GM18861 (cell line): ENCODE measurements around the gene ADGRG6.

ENCODE experiments used
- ATAC-seq: cut with Tn5 transposase; IDR thresholded peaks from one replicate; pipeline ENCODE4 v1.9.1; 2021; ENCODE audit not compliant: unreplicated experiment

The ADGRG6 gene

DNA sequence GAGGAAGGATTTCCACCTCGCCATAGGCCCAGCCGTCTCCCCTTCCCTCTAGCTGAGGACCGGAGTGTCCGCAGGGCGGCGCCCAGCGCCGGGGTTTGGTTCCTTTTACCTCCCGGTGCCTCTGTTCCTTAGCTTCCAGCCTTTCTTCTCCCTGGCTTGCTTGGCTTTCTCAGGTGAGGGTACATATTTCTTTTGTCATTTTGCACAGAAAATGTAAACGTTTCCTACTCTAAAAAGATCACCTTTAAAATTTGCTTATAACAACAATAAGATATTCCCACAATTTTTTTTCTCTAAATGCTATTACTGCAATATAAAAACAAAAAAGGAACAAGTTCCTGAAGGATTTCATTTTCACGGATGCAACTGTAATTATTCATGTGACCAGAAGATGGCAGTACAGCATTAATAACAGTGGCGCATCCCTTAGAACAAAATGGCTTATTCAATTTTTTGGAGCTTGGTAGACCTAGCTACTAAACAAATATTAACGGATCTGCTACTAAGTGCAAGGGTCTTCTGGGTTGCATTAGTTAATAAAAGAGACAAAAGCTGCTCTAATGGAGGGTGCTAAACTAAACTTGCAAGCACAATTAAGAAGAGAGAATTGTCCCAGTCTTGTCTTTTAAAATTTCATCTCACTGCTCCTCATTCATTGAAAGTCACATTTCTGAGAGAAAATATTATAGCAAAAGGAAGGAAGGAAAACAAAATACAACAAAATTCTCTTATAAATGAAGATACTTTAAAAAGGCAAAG lies 172.9 kb downstream of the ADGRG6 start:
- no peak for ATAC-seq

DNA sequence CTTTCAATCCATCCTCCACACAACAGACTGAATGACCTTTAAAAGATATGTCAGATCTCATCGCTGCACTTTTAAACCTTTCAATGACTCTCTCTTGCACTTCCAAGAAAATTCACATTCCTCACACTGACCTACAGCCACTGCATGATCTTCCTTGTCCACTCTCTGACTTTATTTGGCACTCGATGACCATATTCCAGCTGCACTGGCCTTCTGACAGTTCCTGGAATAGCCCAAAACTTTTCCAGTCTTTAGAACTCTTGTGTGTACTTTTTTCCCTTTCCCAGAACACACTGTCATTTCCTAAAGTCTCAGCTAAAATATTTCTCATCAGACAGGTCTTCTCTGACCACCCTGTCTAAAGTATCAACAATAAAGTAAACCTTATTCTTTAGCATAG lies 174.6 kb downstream of the ADGRG6 start:
- ATAC-seq, result no peak

DNA sequence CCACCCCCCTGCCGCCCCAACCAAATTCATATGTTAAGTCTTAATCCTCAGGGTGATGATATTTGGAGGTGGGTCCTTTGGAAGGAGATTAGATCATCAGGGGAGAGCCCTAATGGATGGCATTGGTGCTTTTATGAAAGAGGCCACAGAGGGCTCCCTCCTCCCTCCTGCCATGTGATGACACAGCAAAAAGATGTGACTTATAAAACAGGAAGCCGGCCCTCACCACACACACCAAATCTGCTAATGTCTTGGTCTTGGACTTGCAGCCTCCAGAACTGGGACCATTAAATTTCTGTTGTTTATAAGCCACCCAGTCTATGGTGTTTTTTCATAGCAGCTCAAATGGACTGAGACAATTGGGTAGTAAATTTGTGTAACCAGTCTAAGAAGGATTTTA lies 176.3 kb downstream of the ADGRG6 start:
- no peak for ATAC-seq

DNA sequence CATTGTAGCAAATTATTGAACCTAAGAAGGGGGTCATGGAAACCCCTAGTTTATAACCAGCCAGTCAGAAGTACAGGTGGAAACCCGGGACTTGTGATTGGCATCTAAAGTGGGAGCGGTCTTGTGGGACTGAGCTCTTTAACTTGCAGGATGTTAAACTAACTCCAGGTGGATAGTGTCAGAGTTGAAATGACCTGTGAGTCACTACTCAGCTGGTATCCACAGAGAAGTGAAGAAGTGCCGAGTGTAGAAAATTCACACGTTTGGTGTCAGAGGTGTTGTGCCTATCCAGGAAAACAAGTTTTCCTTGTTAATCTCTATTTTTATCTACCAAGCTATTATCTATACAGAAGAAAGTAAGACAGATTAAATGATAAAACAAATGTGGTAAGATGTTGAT lies 179.7 kb downstream of the ADGRG6 start:
- no peak for ATAC-seq

DNA sequence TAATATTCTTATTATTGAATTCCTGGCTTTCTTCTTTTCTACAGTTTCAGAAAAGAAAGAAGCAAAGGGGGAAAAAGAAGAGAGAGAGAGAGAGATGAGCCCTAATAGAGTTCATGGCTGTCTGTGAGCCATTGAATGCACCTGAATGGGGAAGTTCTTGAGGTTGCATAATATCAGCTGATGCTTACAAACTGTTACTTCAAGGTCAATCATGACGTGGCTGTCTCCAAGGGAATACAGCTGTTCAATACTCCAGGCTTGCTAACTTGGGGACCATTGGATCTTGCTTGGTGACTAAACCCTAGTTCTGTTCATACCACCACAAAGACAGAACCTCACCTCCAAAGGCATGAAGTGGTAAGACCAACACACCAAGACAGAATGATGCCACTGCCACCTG lies 180.4 kb downstream of the ADGRG6 start:
- ATAC-seq, result no peak

GRCh38 chr6:142482974-142483373 lies 181.2 kb downstream of the ADGRG6 start:
- no peak for ATAC-seq

GRCh38 chr6:142485256-142485655 lies 183.4 kb downstream of the ADGRG6 start:
- no peak for ATAC-seq

GRCh38 chr6:142489722-142490610 lies 188.2 kb downstream of the ADGRG6 start:
- ATAC-seq, result no peak
